K562 (cell line): ENCODE measurements around the gene DHRS12. TPM values are rescaled to one million over a fixed set of nuclear protein-coding genes. Genes with fewer than 3 reads are reported as not detected.

Experiments used
- ATAC-seq: fragments of 200-7000 bp; cut with Tn5 transposase; 3 replicates; pipeline ENCODE4 v1.9.1; 2020; ENCODE audit warnings: moderate library complexity
- BruUV-seq: library from RNA; stranded (reverse); fragments of 400-500 nt; replicated peaks from 2 replicates; lab custom pipeline; 2021; lab: Mats Ljungman, UMichigan
- CTCF ChIA-PET: fragments of 300-600 bp; formaldehyde crosslinking; extraction: SDS; loops from one replicate; lab custom pipeline; 2021; ENCODE audit warnings: low intra/inter-chr PET ratio; lab: Yijun Ruan, JAX
- POLR2A ChIA-PET: fragments of 300-600, 350-650 bp; sonication (Branson Sonifier 250); formaldehyde crosslinking; extraction: SDS; loops from one replicate; lab custom pipeline; 2021; ENCODE audit warnings: antibody characterized with exemption, inconsistent platforms; lab: Yijun Ruan, JAX
- DNase-seq, 4 experiments: peaks; one replicate each; pipeline versions ENCODE4 v3.0.0 to v3.0.0-alpha.2; 2011 to 2018; ENCODE audit warnings: low spot score in 3 of 4, mixed read lengths in 3 of 4; ENCODE audit errors: extremely low read depth in 1 of 4
- FAIRE-seq: peaks from 2 replicates; lab custom pipeline; 2011; peaks lifted over from hg19 to GRCh38; lab: Jason Lieb, UNC
- H2AFZ ChIP-seq: 2 replicates; pipeline ENCODE4 v1.6.0; 2011; ENCODE audit warnings: low read depth, low read length, control low read depth, inconsistent platforms
- H3K27ac ChIP-seq: fragments of 200-600 bp; 3 replicates; pipeline ENCODE4 v1.8.0; 2011; ENCODE audit warnings: low read depth, mild to moderate bottlenecking, control low read depth, inconsistent platforms, low read length, moderate library complexity, mixed read lengths; ENCODE audit errors: extremely low read depth
- H3K27me3 ChIP-seq, 2 experiments: fragments of 300-600 bp in 1 of 2; 2 replicates in 1 of 2; 3 replicates in 1 of 2; pipeline versions ENCODE4 v1.6.0 to v1.8.0; 2011; ENCODE audit warnings: inconsistent platforms in 2 of 2, low read length in 2 of 2, mild to moderate bottlenecking in 1 of 2, mixed read lengths in 1 of 2, moderate library complexity in 1 of 2; ENCODE audit not compliant: control insufficient read depth in 2 of 2, insufficient read depth in 2 of 2
- H3K36me3 ChIP-seq: fragments of 300-600 bp; 3 replicates; pipeline ENCODE4 v1.8.0; 2011; ENCODE audit warnings: mild to moderate bottlenecking, low read length, inconsistent platforms; ENCODE audit not compliant: control insufficient read depth, insufficient read depth
- H3K4me1 ChIP-seq, 2 experiments: fragments of 200-600 bp in 1 of 2; replicated peaks in 1 of 2; 2 replicates in 1 of 2; 3 replicates in 1 of 2; pipeline versions ENCODE4 v1.5.1 to v1.8.0; 2011; ENCODE audit warnings: inconsistent platforms in 2 of 2, low read length in 2 of 2, mild to moderate bottlenecking in 1 of 2, mixed read lengths in 1 of 2, moderate library complexity in 1 of 2; ENCODE audit not compliant: control insufficient read depth in 2 of 2, insufficient read depth in 2 of 2
- H3K4me2 ChIP-seq: 2 replicates; pipeline ENCODE4 v1.6.1; 2011; ENCODE audit warnings: low read length, control low read depth, inconsistent platforms, mixed read lengths; ENCODE audit not compliant: insufficient read depth
- H3K4me3 ChIP-seq: fragments of 200-600 bp; sonication (generic), shearing (Covaris generic); 2 replicates; pipeline ENCODE4 v1.5.1; 2016; ENCODE audit warnings: control low read depth, inconsistent platforms
- H3K79me2 ChIP-seq: fragments of 200-600 bp; 3 replicates; pipeline ENCODE4 v1.8.0; 2011; ENCODE audit warnings: low read length, inconsistent platforms; ENCODE audit not compliant: control insufficient read depth, insufficient read depth
- H3K9ac ChIP-seq, 2 experiments: 2 replicates each; pipeline versions ENCODE4 v1.6.0 to v1.6.1; 2011; ENCODE audit warnings: low read depth in 2 of 2, low read length in 2 of 2, control low read depth in 1 of 2, inconsistent platforms in 1 of 2, mild to moderate bottlenecking in 1 of 2, mixed read lengths in 1 of 2; ENCODE audit not compliant: insufficient read depth in 1 of 2
- H3K9me1 ChIP-seq: one replicate; pipeline ENCODE4 v1.6.0; 2011; ENCODE audit warnings: inconsistent platforms, mild to moderate bottlenecking, low read length, moderate library complexity; ENCODE audit not compliant: control insufficient read depth, insufficient read depth
- H3K9me3 ChIP-seq: replicated peaks from 2 replicates; pipeline ENCODE4 v1.5.1; 2011; ENCODE audit warnings: low read depth, low read length, inconsistent platforms; ENCODE audit not compliant: control insufficient read depth, insufficient read depth
- H4K20me1 ChIP-seq: replicated peaks from 2 replicates; pipeline ENCODE4 v1.6.1; 2011; ENCODE audit warnings: low read length, inconsistent platforms, mixed read lengths; ENCODE audit not compliant: control insufficient read depth, insufficient read depth
- ARID1B ChIP-seq: fragments of 450-650 bp; IDR thresholded peaks from 2 replicates; pipeline ENCODE4 v1.6.1; 2016; ENCODE audit warnings: antibody characterized with exemption, mild to moderate bottlenecking, inconsistent platforms
- BCOR ChIP-seq: fragments of 450-650 bp; IDR thresholded peaks from 2 replicates; pipeline ENCODE4 v1.6.1; 2016
- COPS2 ChIP-seq: fragments of 450-650 bp; conservative IDR thresholded peaks from 2 replicates; pipeline ENCODE4 v1.6.1; 2016; ENCODE audit warnings: mild to moderate bottlenecking, moderate library complexity
- ELF2 ChIP-seq: fragments of 250-450 bp; sonication (Bioruptor Pico); IDR thresholded peaks from 2 replicates; pipeline ENCODE4 v1.5.0; 2021; ENCODE audit warnings: mild to moderate bottlenecking
- ELK3 ChIP-seq: fragments of 450-650 bp; formaldehyde crosslinking; IDR thresholded peaks from 2 replicates; pipeline ENCODE4 v1.4.0; 2020; ENCODE audit warnings: mild to moderate bottlenecking
- HDAC2 ChIP-seq: fragments of 450-650 bp; IDR thresholded peaks from 2 replicates; pipeline ENCODE4 v1.6.1; 2016; ENCODE audit warnings: mild to moderate bottlenecking
- HNRNPLL ChIP-seq: fragments of 200-400 bp; formaldehyde crosslinking; IDR thresholded peaks from 2 replicates; pipeline ENCODE4 v1.6.1; 2017; ENCODE audit warnings: low read length, low read depth, mild to moderate bottlenecking; ENCODE audit not compliant: poor library complexity, severe bottlenecking
- ILK ChIP-seq: fragments of 450-650 bp; IDR thresholded peaks from 2 replicates; pipeline ENCODE4 v1.6.1; 2016; ENCODE audit warnings: missing genetic modification characterization, low read depth, mild to moderate bottlenecking, missing compliant biosample characterization, moderate library complexity, borderline replicate concordance
- KLF13 ChIP-seq: fragments of 450-650 bp; IDR thresholded peaks from 2 replicates; pipeline ENCODE4 v1.6.1; 2016; ENCODE audit warnings: missing genetic modification characterization, low read depth, mild to moderate bottlenecking, missing compliant biosample characterization, moderate library complexity, borderline replicate concordance
- PHTF2 ChIP-seq: fragments of 250-450 bp; sonication (Bioruptor Pico); IDR thresholded peaks from 2 replicates; pipeline ENCODE4 v1.5.0; 2021; ENCODE audit warnings: mild to moderate bottlenecking
- SNIP1 ChIP-seq: fragments of 450-650 bp; IDR thresholded peaks from 2 replicates; pipeline ENCODE4 v1.7.1; 2017; ENCODE audit warnings: low read depth, mild to moderate bottlenecking
- STAT6 ChIP-seq: sonication (generic); formaldehyde crosslinking; IDR thresholded peaks from 2 replicates; pipeline ENCODE4 v1.8.1; 2023; ENCODE audit warnings: mild to moderate bottlenecking, missing genetic modification reagents
- TAF7 ChIP-seq: fragments of 450-650 bp; IDR thresholded peaks from 2 replicates; pipeline ENCODE4 v1.6.1; 2016; ENCODE audit warnings: missing genetic modification characterization, missing compliant biosample characterization
- TAF9B ChIP-seq: fragments of 450-650 bp; IDR thresholded peaks from 2 replicates; pipeline ENCODE4 v1.6.1; 2018; ENCODE audit warnings: mild to moderate bottlenecking; ENCODE audit not compliant: partially characterized antibody
- TBL1XR1 ChIP-seq, 2 experiments: IDR thresholded peaks; 2 replicates each; pipeline ENCODE4 v1.6.1; 2012; ENCODE audit warnings: improper control_type of control experiment in 2 of 2, low read length in 2 of 2, mild to moderate bottlenecking in 1 of 2
- ZBTB1 ChIP-seq: sonication (generic); formaldehyde crosslinking; IDR thresholded peaks from 2 replicates; pipeline ENCODE4 v1.8.1; 2023; ENCODE audit warnings: missing genetic modification reagents, low read depth, mild to moderate bottlenecking, borderline replicate concordance
- whole genome bisulfite sequencing: fragments of 100-300 bp; shearing (Covaris generic); methylation state at CpG from one replicate; pipeline ENCODE4 v1.1.6; 2016; ENCODE audit warnings: low coverage, mixed read lengths; ENCODE audit not compliant: insufficient coverage; ENCODE audit errors: missing lambda C conversion rate; 5-methylcytosine and 5-hydroxymethylcytosine counted together
- in situ Hi-C: fragments of 300-500 bp; cut with MboI; formaldehyde crosslinking; loops from 4 replicates; pipeline ENCODE4 v1.15.0; 2018; ENCODE audit warnings: inconsistent platforms, mixed read lengths
- intact Hi-C: fragments of 100-400 bp; cut with micrococcal nuclease; formaldehyde crosslinking; loops from 2 replicates; pipeline ENCODE4 v1.14.2; 2022
- polyA plus RNA-seq, 8 experiments: library from polyadenylated mRNA; depleted of rRNA in 4 of 8; stranded (reverse) in 5 of 8; unstranded in 3 of 8; fragments of >200 nt; fragmentation: Nextera tagmentation in 2 of 8; fragmentation: Illumina TruSeq in 1 of 8; extraction: Ambion mirVana in 2 of 8; extraction: Trizol in 1 of 8; gene quantifications; 2 replicates each; pipeline versions ENCODE4 v1.2.1 to v1.2.3, GENCODE V29; 2011 to 2014; ENCODE audit warnings: inconsistent platforms in 1 of 8, missing spikeins in 1 of 8
- total RNA-seq, 7 experiments: library from RNA; depleted of rRNA in 6 of 7; stranded (reverse); fragments of >200 nt in 6 of 7; fragmentation: Illumina TruSeq in 2 of 7; extraction: Trizol in 2 of 7; gene quantifications; 2 replicates each; pipeline versions ENCODE4 v1.2.1 to v1.2.3, GENCODE V29; 2011 to 2021; ENCODE audit warnings: low replicate concordance in 1 of 7

Gene DHRS12
- total and polyA plus RNA-seq, 9 of the 15 experiments (the other 6 are each of a cell fraction or from before 2014, with no cell fraction given): 0.62 to 2.7 (median 0.98) TPM

- TF ChIP-seq ZBTB1 (CRISPR knock-in tag) (no peak), HDAC2 (0 out of 2 replicates have a peak, but pooled peaks have one; percentile 1), TAF7 (tag) (no peak), COPS2 (no peak), KLF13 (no peak), SNIP1 (no peak), HNRNPLL (no peak), ELF2 (no peak)
Observed at GRCh38 chr13:51786425-51787265, 17.3 kb downstream of the DHRS12 start (continued).

- Histone ChIP-seq H3K79me2 (no peaks in the 10 kb centered on the region), H3K4me2 (no peak overlapping the region), H4K20me1 (no peaks in the 10 kb centered on the region), H3K9me1 (no peaks in the 10 kb centered on the region), H2AFZ (no peak overlapping the region), H3K27me3 (0 out of 5 replicates have a peak, but pooled peaks cover 0 to 4% of the 10 kb centered on the region in 2 experiments), H3K9me3 (no peaks in the 10 kb centered on the region), H3K36me3 (no peaks in the 10 kb centered on the region), H3K27ac (no peak overlapping the region), H3K4me3 (no peak overlapping the region), H3K9ac (no peak overlapping the region; a peak in 1 of 4 replicates), H3K4me1 (peaks cover 5 to 12% of the 10 kb centered on the region in 2 experiments; a peak in 4 of 5 replicates)
- no TSS peak for BruUV-seq
- CTCF ChIA-PET: no interaction called here
- POLR2A ChIA-PET: interaction anchor here (0.6 to 1.9 kb wide), 6 partner anchors 12 to 525 kb away, joined by 3 to 8 read pairs (median 3); partner anchors contain the start of gene INTS6
- intact Hi-C loops: no loop called here
- DNase-seq: peak in 3 of 4 experiments; percentile 10 to 66 (median 45)
- WGBS: 1% methylated on average over 11 of the region's 12 CpGs
- in situ Hi-C loops: no loop called here
- no peak for FAIRE-seq
- ATAC-seq: peak; percentile 78
- TF ChIP-seq STAT6 (CRISPR knock-in tag) (no peak), TBL1XR1 (IDR thresholded peaks at IDR 0.05; ENCODE audit: low read length in 2 of 2) (peak in 1 of 2 experiments; percentile 24; a peak in 1 of 4 replicates), ELK3 (CRISPR knock-in tag) (no peak), BCOR (0 out of 2 replicates have a peak, but pooled peaks have one; percentile 16), TAF9B (no peak), ARID1B (peak; percentile 81), PHTF2 (CRISPR knock-in tag) (no peak), ILK (no peak)
Observed at GRCh38 chr13:51785712-51786424, 18.1 kb downstream of the DHRS12 start.
